NCI-H2196 (cell line): ENCODE measurements around the gene FKBP1A.
"Not testable (repeated sequence)": the region's sequence is repeated elsewhere in the genome, so short reads cannot be mapped to it uniquely, and the experiment has no call there.

Source experiments
- DNase-seq: peaks from one replicate; lab custom pipeline; 2025; ENCODE audit not compliant: unreplicated experiment; lab: John Stamatoyannopoulos, UW

Gene FKBP1A

DNA sequence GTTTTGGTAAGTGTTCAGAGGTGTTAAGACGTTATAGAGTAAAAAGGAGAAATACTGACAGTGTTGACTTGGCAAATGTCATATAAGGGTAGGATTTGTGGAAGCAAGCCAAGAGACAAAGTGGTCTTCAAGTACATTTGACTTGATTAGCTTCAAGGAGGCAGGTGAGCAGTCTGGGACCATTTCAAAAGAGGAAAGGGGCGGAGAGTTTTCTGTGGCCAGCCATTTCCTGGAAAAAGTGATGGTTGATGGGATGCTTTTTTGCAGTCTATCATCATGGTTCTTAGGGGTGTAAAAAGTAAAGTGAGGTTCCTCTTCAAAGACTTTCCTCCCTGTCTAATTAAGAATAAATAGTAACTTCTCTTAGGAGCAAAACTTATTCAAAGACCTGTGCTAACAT, 28.7 kb downstream of the FKBP1A start:
- no peak for DNase-seq

DNA sequence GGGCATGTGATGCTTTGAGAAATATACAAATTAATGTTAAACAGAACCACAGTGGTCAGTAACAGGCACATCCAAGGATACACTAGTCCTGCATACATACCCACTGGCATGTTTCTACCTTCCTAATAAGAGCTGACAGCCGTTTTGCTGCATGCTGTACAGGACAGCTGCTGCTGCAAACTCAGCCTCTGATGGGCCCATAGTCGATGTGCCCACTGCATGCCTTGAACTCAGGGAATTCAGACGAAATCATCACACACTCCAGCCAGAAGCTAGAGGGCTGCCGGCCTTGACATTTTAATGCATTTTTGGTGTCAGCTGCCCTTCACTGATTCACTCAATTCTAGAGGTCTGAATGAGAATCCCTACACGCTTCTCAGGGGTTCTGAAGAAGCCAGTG, 29.3 kb downstream of the FKBP1A start:
- DNase-seq, result no peak

DNA sequence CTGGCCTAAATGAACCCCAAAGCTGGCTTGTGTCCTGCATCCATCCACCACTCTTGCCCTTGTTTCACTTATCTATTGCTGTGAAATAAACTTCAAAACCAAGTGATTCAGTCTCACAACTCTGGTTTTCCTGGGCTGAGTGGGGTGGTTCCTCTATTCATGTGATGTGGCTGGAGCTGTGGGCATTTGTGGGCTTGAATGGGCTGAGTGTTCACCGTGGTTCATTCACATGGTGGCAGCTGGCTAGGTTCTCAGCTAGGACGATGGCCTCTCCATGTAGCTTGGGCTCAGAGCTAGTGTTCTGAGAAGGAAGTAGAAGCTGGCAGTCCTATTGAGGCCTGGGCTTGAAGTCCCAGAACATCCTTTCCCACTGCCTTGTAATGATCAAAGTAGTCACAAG, 30.4 kb downstream of the FKBP1A start:
- no peak for DNase-seq

DNA sequence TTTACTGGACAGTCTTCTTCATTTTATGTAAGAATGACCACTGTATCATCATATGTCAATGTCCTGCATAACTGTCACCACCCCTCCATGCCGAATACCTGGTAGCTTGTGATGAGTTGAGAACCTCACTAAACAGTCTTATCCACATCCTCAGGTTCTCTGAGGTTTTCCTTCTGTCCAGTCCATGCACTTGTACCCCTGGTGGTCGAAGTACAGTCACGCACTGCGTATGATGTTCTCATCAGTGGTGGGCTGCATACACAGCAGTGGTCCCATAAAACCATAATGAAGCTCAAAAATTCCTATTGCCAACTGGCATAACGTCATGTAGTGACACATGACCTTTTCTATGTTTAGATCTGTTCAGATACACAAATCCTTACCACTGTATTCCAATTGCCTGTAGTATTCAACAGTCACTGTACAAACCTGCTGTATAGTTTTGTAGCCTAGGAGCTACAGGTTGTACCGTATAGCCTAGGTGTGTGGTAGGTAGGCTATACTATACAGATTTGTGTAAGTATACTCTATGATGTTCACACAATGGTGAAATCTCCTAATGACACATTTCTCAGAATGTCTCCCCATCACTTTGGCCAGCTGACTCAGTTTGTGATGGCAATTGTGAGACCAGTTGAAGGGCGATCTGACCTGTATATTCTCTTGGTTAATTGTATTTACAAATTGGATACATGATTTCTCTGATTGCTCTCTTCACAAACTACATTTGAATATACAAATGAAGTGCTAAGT, 32.6 kb downstream of the FKBP1A start:
- no peak for DNase-seq

DNA sequence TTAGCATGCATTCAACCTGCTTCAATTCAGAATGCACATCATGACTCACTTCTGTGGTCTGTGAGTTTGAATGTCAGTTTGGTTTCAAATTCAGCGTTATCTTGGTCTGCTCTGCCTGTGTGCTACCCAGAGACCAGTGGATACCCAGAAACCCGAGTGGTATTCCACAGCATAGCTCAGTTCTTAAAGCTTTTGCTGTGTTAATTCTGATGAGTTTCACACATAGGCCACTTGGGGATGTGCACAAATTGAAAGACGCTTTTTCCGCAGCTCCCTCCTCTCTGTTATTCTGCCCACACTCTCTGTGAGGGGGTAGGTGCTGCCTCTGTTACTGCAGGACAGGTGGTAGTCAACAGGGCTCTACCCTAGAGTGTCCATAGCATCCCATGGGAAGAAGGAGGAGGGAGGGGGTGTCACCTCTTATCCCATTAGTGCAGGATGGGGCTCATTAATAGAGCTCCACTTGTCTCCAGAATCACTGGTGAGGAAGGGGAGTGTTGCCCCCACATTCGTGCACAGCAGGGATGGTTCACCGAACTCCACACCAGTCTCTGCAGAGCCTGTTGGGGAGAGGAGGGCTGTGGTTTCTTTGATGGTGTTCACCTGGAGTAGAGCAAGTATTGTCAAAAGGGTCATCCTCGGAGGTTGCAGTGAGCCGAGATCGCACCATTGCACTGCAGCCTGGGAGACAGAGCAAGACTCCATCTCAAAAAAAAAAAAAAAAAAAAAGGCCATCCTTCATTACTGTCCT, 34.8 kb downstream of the FKBP1A start:
- no peak for DNase-seq

DNA sequence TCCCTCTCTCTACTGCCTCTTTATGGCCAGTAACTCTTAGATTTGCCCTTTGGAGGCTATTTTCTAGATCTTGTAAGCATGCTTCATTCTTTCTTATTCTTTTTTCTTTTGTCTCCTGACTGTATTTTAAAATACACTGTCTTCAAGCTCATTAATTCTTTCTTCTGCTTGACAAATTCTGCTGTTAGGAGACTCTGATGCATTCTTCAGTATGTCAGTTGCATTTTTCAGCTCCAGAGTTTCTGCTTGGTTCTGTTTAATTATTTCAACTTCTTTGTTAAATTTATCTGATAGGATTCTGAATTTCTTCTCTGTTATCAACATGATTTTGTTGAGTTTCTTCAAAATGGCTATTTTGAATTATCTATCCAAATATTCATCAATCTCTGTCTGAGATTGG, 38.9 kb downstream of the FKBP1A start:
- DNase-seq, result no peak

DNA sequence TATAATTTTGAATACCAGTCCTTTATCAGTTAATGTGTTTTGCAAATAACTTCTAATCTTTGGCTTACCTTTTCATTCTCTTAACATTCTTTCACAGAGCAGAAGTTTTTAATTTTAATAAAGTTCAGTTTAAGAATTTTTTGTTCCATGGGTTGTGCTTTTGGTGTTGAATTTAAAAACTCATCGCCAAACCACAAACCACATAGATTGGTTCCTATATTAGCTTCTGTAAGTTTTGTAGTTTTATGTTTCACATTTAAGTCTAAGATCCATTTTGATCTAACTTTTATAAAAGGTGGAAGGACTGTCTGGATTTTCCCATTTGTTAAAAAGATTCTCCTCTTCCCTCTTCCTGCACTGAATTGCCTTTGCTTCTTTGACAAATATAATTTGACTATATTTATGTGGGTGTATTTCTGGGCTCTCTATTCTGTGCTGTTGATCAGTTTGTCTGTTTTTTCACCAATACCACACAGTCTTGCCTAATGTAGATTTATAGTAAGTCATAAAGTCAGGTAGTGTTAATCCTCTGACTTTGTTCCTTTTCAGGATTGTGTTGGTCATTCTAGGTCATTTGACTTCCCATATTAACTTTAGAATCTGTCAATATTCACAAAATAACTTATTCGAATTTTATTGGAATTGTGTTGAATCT, 46.4 kb downstream of the FKBP1A start:
- no peak for DNase-seq

DNA sequence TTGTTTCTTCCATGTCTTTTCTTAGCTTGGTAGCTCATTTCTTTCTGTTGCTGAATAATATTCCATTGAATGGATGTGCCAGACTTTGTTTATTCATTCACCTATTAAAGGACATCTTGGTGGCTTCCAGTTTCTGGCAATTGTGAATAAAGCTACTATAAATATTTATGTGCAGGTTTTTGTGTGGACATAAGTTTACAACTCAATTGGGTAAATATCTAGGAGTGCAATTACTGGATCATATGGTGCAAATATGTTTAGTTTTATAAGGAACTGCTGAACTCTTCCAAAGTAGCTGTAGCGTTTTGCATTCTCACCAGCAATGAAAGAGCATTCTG, 47.1 kb downstream of the FKBP1A start:
- DNase-seq, result no peak

DNA sequence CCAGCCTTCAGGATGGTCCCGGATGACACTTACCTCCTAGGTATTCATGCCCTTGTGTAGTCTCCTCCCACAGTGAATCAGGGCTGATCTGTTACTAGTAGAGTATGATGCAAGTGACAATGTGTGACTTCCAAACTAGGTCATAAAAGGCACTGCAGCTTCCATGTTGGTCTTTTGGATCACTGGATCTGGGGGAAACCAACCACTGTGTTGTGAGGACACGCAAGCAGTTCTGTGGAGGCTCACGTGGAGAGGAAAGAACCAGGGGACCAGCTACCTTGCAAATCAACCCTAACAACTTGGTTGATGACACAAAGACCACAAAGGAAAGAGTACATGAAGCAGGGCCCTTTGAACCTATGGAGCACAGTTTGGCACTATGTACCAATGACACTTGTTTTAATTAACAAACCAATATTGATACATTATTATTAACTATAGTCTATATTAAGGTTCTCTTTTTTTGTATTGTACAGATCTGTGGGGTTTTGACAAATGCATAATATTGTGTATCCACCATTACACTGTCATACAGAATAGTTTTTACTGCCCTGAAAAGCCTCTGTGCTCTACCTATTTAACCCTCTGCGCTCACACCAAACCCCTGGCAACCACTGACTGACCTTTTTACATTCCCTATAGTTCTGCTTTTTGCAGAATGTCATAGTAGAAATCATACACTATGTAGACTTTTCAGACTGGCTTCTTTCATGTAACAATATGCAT, 47.7 kb downstream of the FKBP1A start:
- no peak for DNase-seq

DNA sequence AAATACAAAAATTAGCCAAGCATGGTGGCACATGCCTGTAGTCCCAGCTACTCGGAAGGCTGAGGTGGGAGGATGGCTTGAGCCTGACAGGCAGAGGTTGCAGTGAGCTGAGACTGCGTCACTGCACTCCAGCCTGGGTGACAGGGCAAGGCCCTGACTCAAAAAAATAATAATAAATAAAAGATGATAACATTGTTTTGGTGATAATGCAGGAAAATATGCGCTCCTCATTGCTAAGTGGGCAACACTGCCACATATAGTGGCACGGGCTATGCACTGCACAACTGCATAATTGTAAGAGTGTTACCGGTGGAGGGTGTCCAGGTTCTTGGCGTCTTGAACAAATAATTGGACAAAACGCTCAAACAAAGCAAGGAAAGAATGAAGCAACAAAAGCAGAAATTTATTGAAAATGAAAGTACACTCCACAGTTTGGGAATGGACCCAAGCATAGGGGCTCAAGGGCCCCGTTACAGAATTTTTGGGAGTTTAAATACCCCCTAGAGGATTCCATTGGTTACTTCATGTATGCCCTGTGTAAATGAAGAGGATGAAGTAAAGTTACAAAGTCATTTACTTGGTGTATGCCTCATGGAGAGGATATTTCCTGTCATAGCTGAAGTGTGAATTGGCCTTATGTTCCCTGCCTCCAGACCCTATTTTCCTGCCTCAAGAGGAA, 49.3 kb downstream of the FKBP1A start:
- DNase-seq, result not testable (repeated sequence)

DNA sequence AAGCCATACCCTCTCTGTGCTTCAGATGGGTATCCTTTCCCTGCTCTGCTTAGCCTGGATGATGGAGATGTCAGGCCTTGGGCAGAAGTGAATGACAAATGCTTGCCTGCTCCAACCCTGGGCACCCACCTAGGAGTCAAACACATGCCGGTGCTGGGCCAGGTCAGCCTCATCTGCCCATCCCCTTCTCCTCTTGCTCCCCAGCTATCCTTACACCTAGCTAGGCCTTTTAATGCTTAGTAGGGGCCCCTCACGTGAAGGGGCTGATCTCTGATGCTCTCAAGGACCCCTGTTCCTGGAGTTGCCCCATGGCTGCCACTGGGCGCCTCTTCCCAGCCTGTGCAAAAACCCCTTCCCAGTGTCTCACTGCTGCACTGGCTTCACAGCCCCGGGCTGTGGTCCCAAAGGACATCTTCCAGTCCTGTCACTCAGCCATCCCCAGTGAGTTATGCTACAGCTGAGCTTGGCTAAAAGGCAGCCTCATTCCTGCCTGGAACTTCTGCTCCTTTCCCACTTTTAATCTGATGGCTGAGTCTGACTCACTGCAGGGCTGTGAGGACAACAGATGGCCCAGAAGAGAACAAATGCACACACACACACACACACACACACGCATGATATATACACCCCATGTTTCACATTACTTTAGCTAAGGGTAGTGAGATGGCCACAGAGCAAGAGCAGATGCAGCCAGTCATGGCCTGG, 51.1 kb downstream of the FKBP1A start:
- no peak for DNase-seq

DNA sequence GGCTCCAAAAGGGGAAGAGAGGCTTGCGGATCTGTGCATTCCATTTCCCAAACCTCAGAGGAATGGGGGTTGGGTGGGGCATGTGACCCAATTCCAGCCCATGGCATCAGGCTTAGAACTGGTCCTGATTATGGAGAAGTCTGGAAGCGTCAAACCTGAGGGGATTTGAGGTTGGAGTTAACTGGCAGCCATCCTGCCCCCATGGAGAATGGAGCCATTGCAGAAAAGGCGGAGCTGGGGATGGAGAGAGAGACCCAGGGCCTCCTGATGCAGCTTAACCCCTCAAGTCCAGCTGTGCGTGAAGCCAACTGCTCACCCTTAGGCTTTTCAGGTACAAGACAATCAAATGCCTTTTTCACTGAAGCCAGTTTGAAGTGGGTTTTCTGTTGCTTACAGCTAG, 54.1 kb downstream of the FKBP1A start:
- DNase-seq, result no peak

DNA sequence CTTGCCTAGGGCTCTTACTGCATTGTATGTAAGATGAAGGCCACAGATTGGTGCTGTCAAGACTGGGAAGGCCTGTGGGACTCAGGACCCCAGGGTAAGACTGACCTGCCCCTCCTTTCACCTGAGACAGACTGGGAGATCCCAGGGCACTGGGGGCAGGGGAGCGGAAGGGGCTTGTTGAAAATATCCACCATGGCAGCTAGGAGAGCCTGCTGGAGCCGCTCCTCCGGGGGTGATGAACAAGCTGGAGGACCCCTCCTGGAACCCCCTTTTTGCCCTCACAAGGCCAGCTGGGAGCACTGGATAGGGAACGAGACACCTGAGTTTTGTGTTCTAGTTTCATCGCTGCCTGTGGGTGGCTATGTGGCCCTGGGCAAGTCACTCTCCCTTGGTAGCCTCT, 54.8 kb downstream of the FKBP1A start:
- no peak for DNase-seq

DNA sequence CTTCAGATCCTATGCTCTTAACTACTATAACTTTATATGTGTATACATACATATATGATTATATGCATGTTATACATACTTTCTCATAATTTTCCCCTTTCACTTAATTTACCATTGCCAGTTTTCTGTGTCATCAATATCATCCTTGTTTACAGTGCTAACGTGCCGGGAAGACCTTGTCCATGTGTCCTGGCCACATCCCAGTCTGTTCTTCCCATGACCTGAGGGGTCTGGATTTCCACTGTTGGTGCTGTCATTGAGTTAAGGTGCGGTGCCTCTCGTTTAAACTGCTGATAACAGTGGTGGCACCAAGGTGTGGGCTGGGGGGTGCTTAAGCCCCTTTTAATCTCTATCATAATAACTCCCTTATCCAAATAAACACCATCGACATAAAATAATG, 55.4 kb downstream of the FKBP1A start:
- no peak for DNase-seq

DNA sequence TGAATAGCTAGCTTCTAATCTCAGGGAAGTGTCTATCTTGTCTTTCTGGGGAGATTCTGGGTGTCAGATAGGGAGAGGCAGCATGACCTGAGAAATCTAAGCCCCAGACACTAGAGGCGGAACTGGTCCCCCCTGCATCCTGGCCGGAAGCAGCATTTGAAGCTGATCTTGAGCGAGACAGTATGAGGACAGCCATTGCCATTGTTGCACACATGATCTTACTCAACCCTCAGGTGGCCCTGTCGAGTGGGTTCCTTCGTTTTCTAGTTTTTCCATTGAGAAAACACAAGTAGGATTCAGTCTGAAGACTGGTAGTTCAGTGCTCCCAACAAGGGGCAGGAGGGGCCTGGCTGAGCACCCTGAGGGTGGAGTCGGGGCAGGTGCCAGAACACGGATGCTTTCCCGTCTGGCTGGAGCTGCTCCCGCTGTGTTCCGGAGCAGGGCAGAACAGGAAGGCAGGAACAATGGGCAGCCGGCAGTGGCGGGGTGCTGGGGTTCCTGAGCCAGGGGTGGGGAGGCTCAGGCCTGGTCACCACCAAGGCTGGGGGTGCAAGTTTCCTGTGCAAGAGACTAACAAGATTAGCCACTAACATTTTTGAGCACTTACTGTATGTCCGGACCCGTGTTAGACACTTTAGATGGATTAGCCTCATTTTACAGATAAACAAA, 56.0 kb downstream of the FKBP1A start:
- no peak for DNase-seq

DNA sequence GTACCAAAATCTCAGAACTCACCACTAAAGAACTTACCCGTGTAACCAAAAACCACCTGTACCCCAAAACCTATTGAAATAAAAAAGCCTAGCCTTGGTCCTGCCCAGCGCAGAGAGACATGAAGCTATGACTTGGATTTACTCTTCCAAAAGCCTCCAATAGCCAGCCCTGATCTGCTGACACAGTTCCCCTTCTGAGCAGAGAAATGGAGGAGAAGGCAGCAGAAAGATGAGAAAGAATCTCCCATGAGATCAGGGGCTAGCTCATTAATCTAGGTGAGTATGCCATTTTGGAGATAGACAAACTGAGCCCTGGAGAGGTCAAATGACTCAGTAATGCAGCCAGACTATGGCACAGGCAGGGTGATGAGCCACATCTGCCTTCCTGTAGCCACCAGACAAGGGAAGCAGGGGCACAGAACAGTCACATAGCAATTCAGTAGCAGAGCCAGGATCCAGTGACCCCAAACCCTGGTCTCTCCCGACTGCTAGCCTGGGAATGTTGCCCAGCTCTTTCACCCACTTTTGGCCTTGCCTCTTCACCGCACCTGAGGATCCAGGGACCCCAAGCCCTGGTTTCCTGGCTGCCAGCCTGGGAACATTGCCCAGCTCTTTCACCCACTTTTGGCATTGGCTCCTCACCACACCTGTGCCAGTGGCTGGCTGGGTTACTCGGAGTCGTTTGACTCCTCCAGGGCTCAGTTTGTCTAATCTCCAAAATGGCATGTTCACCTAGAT, 56.7 kb downstream of the FKBP1A start:
- no peak for DNase-seq

DNA sequence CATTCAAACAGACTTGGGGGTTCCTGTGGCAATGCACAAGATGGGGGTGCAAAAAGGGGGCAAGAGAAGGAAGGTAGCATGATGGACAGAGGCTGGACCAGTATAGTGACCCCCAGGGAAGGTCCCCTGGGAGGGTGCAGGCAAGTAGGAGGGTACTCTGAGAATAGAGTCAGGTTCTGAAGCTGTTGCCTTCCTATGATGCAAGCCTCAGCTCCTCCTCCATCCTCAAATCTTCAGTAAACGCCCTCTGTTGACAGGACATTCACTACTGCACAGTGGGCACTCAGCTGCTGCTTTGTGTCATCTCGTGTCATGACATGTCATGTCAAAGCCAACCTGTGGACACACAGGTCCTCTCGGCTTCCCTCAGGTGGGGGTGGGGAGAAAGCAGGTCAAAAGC, 58.1 kb downstream of the FKBP1A start:
- DNase-seq, result no peak

DNA sequence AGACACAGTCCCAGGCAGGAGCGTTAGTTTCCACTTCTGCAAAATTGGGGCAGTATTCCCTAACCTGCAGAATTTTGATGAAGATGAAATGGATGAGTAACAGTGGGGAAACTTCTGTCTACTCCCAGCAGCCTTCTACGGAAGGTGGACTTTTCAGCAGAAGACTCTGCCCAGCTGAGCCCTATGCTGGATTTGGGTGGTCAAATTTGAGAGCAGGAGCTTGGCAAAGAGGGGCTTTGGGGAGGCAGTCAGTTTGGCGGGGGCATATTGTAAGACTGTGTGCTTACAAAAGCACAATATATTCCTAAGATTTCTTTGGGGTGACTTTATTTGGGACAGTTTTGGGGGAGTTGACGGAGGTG, 58.5 kb downstream of the FKBP1A start:
- DNase-seq, result no peak
